ENCODE data around the gene KCNG2.

Gene KCNG2

DNA sequence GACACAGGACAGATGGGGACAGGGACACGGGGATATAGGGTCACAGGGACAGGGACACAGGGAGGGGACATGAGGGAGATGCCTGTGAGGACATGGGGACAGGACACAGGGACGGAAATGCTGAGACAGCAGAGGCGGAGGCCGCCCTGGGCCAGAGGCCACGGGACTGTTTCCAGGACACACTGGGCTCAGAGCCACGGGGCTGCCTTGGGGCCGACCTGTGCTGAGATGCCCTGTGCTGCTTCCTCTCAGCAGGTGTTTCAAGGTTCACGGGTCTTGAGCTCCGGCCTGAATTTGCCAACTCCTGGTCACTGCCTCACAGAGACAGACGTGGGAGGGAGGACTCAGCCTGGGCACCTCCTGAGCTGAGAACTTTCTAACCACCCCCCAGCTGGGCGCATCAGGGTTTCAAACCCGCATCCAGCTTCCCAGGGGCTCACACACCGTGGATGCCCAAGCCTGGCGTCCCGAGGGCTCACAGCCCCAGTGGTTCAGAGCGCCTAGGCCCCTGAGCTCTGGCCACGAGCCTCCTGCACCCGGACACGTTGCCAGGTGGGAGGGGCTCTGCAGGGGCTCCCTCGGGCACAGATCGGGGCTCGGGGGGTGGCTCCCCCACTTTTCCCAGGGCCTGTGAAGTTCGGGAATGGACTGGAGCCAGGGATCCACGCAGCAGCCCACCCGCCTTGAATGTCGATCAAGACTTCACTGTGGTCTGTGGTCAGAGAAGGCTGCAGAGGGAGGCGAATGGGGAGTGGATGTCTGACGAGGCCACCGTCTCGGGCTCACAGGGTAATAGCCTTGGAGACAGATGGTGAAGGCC, 89.7 kb downstream of the KCNG2 start:
- TF ChIP-seq, protein P1, sequence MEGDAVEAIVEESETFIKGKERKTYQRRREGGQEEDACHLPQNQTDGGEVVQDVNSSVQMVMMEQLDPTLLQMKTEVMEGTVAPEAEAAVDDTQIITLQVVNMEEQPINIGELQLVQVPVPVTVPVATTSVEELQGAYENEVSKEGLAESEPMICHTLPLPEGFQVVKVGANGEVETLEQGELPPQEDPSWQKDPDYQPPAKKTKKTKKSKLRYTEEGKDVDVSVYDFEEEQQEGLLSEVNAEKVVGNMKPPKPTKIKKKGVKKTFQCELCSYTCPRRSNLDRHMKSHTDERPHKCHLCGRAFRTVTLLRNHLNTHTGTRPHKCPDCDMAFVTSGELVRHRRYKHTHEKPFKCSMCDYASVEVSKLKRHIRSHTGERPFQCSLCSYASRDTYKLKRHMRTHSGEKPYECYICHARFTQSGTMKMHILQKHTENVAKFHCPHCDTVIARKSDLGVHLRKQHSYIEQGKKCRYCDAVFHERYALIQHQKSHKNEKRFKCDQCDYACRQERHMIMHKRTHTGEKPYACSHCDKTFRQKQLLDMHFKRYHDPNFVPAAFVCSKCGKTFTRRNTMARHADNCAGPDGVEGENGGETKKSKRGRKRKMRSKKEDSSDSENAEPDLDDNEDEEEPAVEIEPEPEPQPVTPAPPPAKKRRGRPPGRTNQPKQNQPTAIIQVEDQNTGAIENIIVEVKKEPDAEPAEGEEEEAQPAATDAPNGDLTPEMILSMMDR (IDR thresholded peaks at IDR 0.05; ENCODE audit: insufficient read depth, low read length, missing control alignments), result no peak
- CTCF ChIA-PET, result no interaction called here
- DNase-seq (ENCODE audit: low read depth, low spot score), result no peak
- H3K4me3 ChIP-seq (ENCODE audit: low read depth, low read length), result no peak overlapping the region
- POLR2A ChIA-PET, result no interaction called here

DNA sequence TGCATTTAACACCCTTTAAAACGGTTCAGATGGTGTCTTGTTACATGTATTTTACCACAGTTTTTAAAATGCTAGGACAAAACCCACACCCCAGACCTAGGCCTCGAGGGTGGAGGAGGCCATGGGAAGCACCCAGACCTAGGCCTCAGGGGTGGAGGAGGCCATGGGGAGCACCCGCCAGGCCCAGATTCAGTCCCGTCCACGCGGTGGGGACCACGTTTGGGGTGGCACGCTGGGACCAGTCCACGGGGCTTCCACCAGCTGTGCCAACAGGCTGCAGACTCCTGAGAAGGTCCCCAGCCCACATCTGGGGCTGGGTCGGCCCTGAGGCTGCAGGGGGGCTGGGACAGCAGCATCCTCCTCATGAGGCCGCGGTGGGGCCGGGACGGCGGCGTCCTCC, 90.3 kb downstream of the KCNG2 start:
- H3K4me3 ChIP-seq (ENCODE audit: low read depth, low read length), result no peak overlapping the region
- TF ChIP-seq, protein P1 (IDR thresholded peaks at IDR 0.05; ENCODE audit: insufficient read depth, low read length, missing control alignments), result no peak
- DNase-seq (ENCODE audit: low read depth, low spot score), result no peak
- ChIA-PET POLR2A (no interaction called here), CTCF (no interaction called here)

DNA sequence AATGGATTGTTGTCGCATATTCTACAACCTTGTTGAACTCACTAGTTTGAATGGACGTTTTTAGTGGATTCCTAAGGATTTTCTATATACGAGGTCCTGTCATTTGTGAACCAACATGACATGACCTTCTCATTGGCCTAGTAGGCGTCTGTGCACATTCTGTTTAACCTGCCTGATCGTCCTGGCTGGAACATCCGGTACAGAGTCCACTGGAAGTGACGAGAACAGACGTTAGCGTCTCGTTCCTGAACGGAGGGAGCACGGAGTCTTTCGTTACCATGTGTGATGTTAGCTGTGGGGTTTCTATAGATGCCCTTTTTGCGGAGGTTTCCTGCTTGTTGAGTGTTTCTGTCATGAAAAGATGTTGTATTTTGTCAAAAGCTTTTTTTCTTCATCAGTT, 91.8 kb downstream of the KCNG2 start:
- no peak overlapping the region for H3K4me3 ChIP-seq (ENCODE audit: low read depth, low read length)
- no peak for DNase-seq (ENCODE audit: low read depth, low spot score)
- POLR2A ChIA-PET, result no interaction called here
- CTCF ChIA-PET, result no interaction called here
- TF ChIP-seq, protein P1 (IDR thresholded peaks at IDR 0.05; ENCODE audit: insufficient read depth, low read length, missing control alignments), result no peak

DNA sequence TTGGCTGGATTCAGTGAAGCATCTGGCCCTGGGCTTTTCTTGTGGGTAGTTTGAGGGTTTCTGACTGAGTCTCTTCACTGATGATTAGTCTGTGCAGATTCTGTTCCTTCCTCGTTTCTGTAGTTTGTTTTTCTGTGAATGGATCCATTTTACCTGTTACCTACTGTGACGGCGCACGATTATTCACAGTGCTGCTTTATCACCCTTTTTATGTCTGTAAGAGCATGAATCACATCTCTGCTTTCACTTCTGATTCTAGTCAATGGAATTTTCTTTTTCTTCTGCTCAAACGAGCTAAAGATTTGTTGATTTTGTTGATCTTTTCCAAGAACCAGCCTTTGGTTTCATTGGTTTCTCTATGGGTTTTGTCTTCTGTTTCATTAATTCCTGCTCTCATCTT, 92.9 kb downstream of the KCNG2 start:
- H3K4me3 ChIP-seq (ENCODE audit: low read depth, low read length), result no peak overlapping the region
- DNase-seq (ENCODE audit: low read depth, low spot score), result no peak
- ChIA-PET POLR2A (no interaction called here), CTCF (no interaction called here)
- TF ChIP-seq, protein P1 (IDR thresholded peaks at IDR 0.05; ENCODE audit: insufficient read depth, low read length, missing control alignments), result no peak

DNA sequence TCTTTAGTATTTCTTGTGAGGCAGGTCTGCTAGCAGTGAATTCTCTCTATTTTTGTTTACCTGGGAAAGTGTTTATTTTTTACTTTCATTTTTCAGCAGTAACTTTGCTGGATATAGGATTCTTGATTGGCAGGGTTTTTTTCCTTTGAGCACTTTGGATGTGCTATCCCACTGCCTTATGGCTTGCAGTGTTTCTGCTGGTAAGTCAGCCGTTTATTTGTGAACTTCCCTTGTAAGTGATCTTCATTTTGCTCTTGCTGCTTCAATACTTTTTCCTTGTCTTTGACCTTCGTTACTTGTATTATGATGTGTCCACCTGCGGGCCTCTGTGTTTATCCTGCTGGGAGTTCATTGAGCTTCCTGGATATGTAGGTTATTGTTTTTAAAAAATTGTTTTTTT, 99.0 kb downstream of the KCNG2 start:
- DNase-seq (ENCODE audit: low read depth, low spot score), result no peak
- no peak overlapping the region for H3K4me3 ChIP-seq (ENCODE audit: low read depth, low read length)
- POLR2A ChIA-PET, result no interaction called here
- TF ChIP-seq, protein P1 (IDR thresholded peaks at IDR 0.05; ENCODE audit: insufficient read depth, low read length, missing control alignments), result no peak
- CTCF ChIA-PET, result interaction anchor here (1.7 kb wide), 1 partner anchor 22 kb away, joined by 3 read pairs; no protein-coding TSS in a partner anchor

DNA sequence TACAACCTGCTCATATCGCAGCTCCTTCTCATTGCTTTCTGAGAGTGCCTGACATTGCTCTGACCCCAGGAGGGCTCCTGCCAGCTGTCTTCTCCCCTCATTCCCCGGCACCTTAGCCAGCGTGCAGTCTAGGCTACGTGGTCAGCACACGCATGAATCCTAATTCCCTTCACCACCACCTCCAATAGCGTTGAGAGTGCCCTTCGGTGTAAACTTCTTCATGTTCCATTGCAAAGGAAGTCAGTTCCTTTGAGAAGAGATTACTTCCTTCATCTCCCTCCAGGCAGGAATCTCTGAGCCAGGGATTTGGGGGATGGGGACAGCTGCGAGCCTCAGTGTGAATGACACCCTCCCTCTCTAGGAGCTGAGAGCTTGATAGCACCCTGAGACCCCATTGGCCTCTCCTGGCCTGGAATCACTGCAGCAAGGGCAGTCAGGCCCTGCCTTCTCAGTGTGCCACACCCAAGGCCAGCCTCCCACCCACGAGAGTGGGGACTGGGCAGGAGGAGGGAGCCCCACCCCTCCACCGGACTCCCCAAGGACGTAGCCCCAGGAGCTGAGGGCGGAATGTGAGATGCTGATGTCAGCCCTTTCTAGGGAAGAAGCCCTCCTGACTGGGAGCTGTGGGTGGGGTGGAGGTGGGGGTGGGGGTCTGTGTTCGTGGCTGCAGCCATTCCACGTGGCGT, 100.3 kb downstream of the KCNG2 start:
- CTCF ChIA-PET, result no interaction called here
- DNase-seq (ENCODE audit: low read depth, low spot score), result no peak
- H3K4me3 ChIP-seq (ENCODE audit: low read depth, low read length), result no peak overlapping the region
- POLR2A ChIA-PET, result no interaction called here
- TF ChIP-seq, protein P1 (IDR thresholded peaks at IDR 0.05; ENCODE audit: insufficient read depth, low read length, missing control alignments), result no peak
